CD8-positive, alpha-beta memory T cell (primary cell): ENCODE measurements around the gene PRKAA2. TPM values are rescaled to one million over a fixed set of nuclear protein-coding genes. Genes with fewer than 3 reads are reported as not detected.

Source experiments
- CTCF ChIA-PET: fragments of 350-600 bp; sonication (Branson Sonifier 250); formaldehyde crosslinking; loops from one replicate; lab custom pipeline; 2021; ENCODE audit warnings: antibody characterized with exemption; lab: Charles Lee
- POLR2A ChIA-PET: fragments of 350-600 bp; sonication (Branson Sonifier 250); formaldehyde crosslinking; loops from one replicate; lab custom pipeline; 2021; ENCODE audit warnings: antibody characterized with exemption; lab: Charles Lee
- DNase-seq, 5 donors: peaks; one replicate each; pipeline versions ENCODE4 v3.0.0 to v3.0.0-alpha.2; 2020 to 2022; ENCODE audit warnings: mixed read lengths in 1 of 5
- H3K27ac ChIP-seq: one replicate; pipeline ENCODE4 v1.7.0; 2013; ENCODE audit warnings: low read depth, mild to moderate bottlenecking, low read length, moderate library complexity
- H3K27me3 ChIP-seq: 2 replicates; pipeline ENCODE4 v1.7.0; 2013; ENCODE audit warnings: low read length, mild to moderate bottlenecking; ENCODE audit not compliant: insufficient read depth, poor library complexity, severe bottlenecking
- H3K36me3 ChIP-seq: 2 replicates; pipeline ENCODE4 v1.7.0; 2013; ENCODE audit warnings: mild to moderate bottlenecking, low read length, moderate library complexity; ENCODE audit not compliant: insufficient read depth
- H3K4me1 ChIP-seq: 2 replicates; pipeline ENCODE4 v1.7.0; 2013; ENCODE audit warnings: mild to moderate bottlenecking, low read length, moderate library complexity; ENCODE audit not compliant: insufficient read depth
- H3K4me3 ChIP-seq: 2 replicates; pipeline ENCODE4 v1.7.0; 2013; ENCODE audit warnings: mild to moderate bottlenecking, low read length
- H3K9me3 ChIP-seq: 2 replicates; pipeline ENCODE4 v1.7.0; 2013; ENCODE audit warnings: mild to moderate bottlenecking, low read length
- H3K27ac Mint-ChIP-seq, 8 donors: one replicate each; pipeline ENCODE4 v1.8.0; 2020 to 2021; ENCODE audit warnings: mixed read lengths in 8 of 8, mild to moderate bottlenecking in 6 of 8, inconsistent platforms in 3 of 8, moderate library complexity in 3 of 8
- H3K27me3 Mint-ChIP-seq, 2 donors: one replicate each; pipeline ENCODE4 v1.8.0; 2020 to 2021; ENCODE audit warnings: mixed read lengths in 2 of 2, mild to moderate bottlenecking in 1 of 2, moderate library complexity in 1 of 2
- H3K36me3 Mint-ChIP-seq, 3 donors: one replicate each; pipeline ENCODE4 v1.8.0; 2020 to 2021; ENCODE audit warnings: mixed read lengths in 3 of 3, inconsistent platforms in 1 of 3, mild to moderate bottlenecking in 1 of 3
- H3K4me1 Mint-ChIP-seq, 3 donors: one replicate each; pipeline ENCODE4 v1.8.0; 2020 to 2021; ENCODE audit warnings: mixed read lengths in 3 of 3, inconsistent platforms in 1 of 3, mild to moderate bottlenecking in 1 of 3
- H3K4me3 Mint-ChIP-seq, 7 donors: one replicate each; pipeline ENCODE4 v1.8.0; 2020 to 2021; ENCODE audit warnings: mixed read lengths in 7 of 7, mild to moderate bottlenecking in 6 of 7, moderate library complexity in 4 of 7, inconsistent platforms in 2 of 7
- H3K9me3 Mint-ChIP-seq, 5 donors: one replicate each; pipeline ENCODE4 v1.8.0; 2020 to 2022; ENCODE audit warnings: mixed read lengths in 5 of 5, mild to moderate bottlenecking in 3 of 5, moderate library complexity in 2 of 5, inconsistent platforms in 1 of 5
- polyA plus RNA-seq: library from polyadenylated mRNA; unstranded; fragments of 300-500 nt; fragmentation: Illumina TruSeq; gene quantifications from one replicate; pipeline ENCODE4 v1.2.3, GENCODE V29; 2021
- total RNA-seq, 2 experiments: library from RNA; stranded (reverse); gene quantifications; one replicate each; pipeline ENCODE4 v1.2.3, GENCODE V29; 2021

Gene PRKAA2
- total and polyA plus RNA-seq, 3 experiments from 2014 or later = not detected

DNA sequence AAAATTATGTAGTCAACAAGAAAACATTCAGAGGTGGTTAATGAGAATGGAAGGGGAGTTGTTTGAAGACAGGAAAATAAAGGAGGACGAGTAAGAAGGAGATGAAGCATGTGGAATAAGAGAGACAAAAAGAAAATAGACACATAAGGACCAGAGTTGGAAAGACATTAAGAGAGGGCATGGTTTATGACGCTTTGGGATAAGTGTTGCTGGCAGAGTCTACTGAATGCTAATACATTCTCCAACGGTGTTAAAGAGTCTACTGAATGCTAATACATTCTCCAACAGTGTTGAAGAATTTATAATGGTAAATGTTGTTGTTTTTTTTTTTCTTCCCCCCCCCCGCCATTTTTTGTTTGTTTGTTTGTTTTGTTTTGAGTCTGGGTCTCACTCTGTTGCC is 13.1 kb downstream of the PRKAA2 start:
- Mint-ChIP-seq H3K27me3 (no peaks in the 10 kb centered on the region), H3K4me3 (no peak overlapping the region), H3K27ac (peak overlapping the region in 1 of 8 donors; percentile 80), H3K9me3 (peaks cover 0 to 16% (median 11%) of the 10 kb centered on the region in 5 donors), H3K4me1 (no peaks in the 10 kb centered on the region), H3K36me3 (no peaks in the 10 kb centered on the region)
- Histone ChIP-seq H3K36me3 (no peaks in the 10 kb centered on the region), H3K4me3 (no peak overlapping the region), H3K27me3 (no peaks in the 10 kb centered on the region), H3K27ac (no peak overlapping the region), H3K9me3 (no peaks in the 10 kb centered on the region), H3K4me1 (no peaks in the 10 kb centered on the region)
- DNase-seq = no peak
- ChIA-PET CTCF (no interaction called here), POLR2A (no interaction called here)

DNA sequence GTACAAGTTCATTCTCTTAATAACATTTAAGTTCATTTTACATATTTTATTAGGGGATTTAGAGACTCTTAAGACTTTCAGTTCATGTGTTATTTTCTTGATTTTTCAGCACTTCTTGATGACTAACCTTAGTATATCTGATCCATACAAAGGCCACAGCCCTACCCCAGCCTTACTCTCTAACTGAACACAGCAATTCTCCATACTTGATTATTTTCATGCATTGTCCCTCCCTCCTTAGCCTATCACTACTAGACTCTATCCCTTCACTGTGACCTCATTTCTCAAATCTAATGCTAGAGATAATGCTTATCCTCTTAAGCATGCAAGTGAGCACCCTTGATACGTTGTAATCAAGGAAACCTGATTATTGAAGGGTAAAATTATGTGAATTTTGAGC is 15.2 kb downstream of the PRKAA2 start:
- Histone ChIP-seq H3K4me1 (no peaks in the 10 kb centered on the region), H3K27ac (no peak overlapping the region), H3K4me3 (no peak overlapping the region), H3K9me3 (no peaks in the 10 kb centered on the region), H3K36me3 (no peaks in the 10 kb centered on the region), H3K27me3 (no peaks in the 10 kb centered on the region)
- H3K4me1 Mint-ChIP-seq = no peaks in the 10 kb centered on the region
- H3K27ac Mint-ChIP-seq = no peak overlapping the region
- no peaks in the 10 kb centered on the region for H3K27me3 Mint-ChIP-seq
- no peak for DNase-seq
- POLR2A ChIA-PET = no interaction called here
- CTCF ChIA-PET = no interaction called here
- peaks cover 0 to 16% (median 11%) of the 10 kb centered on the region in 5 donors for H3K9me3 Mint-ChIP-seq
- no peak overlapping the region for H3K4me3 Mint-ChIP-seq
- H3K36me3 Mint-ChIP-seq = no peaks in the 10 kb centered on the region

DNA sequence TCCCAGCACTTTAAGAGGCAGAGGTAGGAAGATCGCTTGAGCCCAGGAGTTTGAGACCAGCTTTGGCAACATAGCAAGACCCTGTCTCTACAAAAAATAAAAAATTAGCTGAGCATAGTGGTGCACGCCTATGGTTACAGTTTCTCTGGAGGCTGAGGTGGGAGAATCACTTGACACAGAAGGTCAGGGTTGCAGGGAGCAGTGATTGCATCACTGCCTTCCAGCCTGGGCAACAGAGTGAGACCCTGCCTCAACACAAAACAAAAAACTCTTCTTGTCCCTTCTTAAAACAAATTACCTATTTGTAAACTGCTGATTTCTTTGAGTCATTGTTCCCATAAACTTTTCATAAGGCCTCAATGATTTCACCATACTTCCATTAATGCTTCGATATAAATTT is 18.7 kb downstream of the PRKAA2 start:
- Histone ChIP-seq H3K9me3 (no peaks in the 10 kb centered on the region), H3K27ac (no peak overlapping the region), H3K4me1 (no peaks in the 10 kb centered on the region), H3K36me3 (no peaks in the 10 kb centered on the region), H3K4me3 (no peak overlapping the region), H3K27me3 (no peaks in the 10 kb centered on the region)
- no peaks in the 10 kb centered on the region for H3K36me3 Mint-ChIP-seq
- no peaks in the 10 kb centered on the region for H3K9me3 Mint-ChIP-seq
- no peaks in the 10 kb centered on the region for H3K4me1 Mint-ChIP-seq
- H3K4me3 Mint-ChIP-seq = no peak overlapping the region
- POLR2A ChIA-PET = no interaction called here
- peak overlapping the region in 1 of 8 donors; percentile 21 for H3K27ac Mint-ChIP-seq
- no peaks in the 10 kb centered on the region for H3K27me3 Mint-ChIP-seq
- no peak for DNase-seq
- CTCF ChIA-PET = no interaction called here

DNA sequence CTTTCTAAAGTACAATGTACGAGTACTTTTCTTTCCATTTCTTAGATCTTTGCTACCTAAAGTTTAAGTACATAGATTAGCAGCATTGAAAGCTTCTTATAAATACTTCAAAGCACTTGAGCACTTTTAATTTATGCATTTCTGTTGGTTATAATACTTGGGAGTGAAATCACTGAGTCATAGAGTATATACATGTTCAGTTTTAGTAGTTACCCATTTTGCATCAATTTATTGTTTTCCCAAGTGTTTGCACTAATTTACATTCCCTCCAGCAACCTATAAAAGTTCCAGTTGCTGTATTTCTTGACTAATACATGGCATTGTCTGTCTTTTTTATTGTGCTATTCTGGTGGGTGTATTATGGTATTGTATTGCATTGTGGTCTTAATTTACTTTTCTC is 20.3 kb downstream of the PRKAA2 start:
- CTCF ChIA-PET = no interaction called here

DNA sequence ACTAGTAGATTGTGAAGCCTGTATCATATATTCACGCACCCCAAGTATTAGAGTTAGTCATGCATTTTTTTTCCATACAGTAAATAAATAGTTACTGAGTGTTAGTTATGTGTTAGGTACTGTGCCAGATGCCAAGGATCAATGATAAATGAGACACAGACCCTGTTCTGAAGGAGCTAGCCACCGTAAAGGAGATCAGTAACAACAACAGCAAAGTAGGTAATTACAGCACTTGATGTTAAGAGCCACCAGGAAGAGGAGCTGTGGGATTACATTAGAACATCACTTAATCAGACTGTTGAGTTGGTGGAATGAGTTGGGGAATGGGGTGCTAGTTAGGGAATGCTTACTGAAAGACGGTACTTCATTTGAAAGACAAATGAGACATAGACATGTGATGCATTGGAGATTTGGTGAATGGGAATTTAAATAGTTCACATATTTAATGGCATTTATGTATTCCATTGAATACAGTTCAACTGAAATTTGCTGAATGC is 21.0 kb downstream of the PRKAA2 start:
- no peak overlapping the region for H3K27ac ChIP-seq
- no peaks in the 10 kb centered on the region for H3K36me3 ChIP-seq
- Mint-ChIP-seq H3K9me3 (no peaks in the 10 kb centered on the region), H3K4me1 (no peaks in the 10 kb centered on the region), H3K27ac (peak overlapping the region in 1 of 8 donors; percentile 13), H3K36me3 (no peaks in the 10 kb centered on the region), H3K4me3 (no peak overlapping the region), H3K27me3 (peaks cover 0 to 4% of the 10 kb centered on the region in 2 donors)
- no peaks in the 10 kb centered on the region for H3K27me3 ChIP-seq
- no peak for DNase-seq
- CTCF ChIA-PET = no interaction called here
- H3K9me3 ChIP-seq = no peaks in the 10 kb centered on the region
- POLR2A ChIA-PET = interaction anchor here (0.6 kb wide), 1 partner anchor 1259 kb away, joined by 3 read pairs; no protein-coding TSS in a partner anchor
- H3K4me3 ChIP-seq = no peak overlapping the region
- no peaks in the 10 kb centered on the region for H3K4me1 ChIP-seq

More for the DNA sequence above, 20.3 kb downstream of the PRKAA2 start:
- no peaks in the 10 kb centered on the region for H3K36me3 Mint-ChIP-seq
- Histone ChIP-seq H3K27me3 (no peaks in the 10 kb centered on the region), H3K36me3 (no peaks in the 10 kb centered on the region), H3K9me3 (no peaks in the 10 kb centered on the region), H3K4me1 (no peaks in the 10 kb centered on the region), H3K27ac (no peak overlapping the region), H3K4me3 (no peak overlapping the region)
- H3K4me3 Mint-ChIP-seq = no peak overlapping the region
- no peak for DNase-seq
- no peaks in the 10 kb centered on the region for H3K9me3 Mint-ChIP-seq
- POLR2A ChIA-PET = no interaction called here
- H3K27ac Mint-ChIP-seq = peak overlapping the region in 1 of 8 donors; percentile 33
- peaks cover 0 to 2% of the 10 kb centered on the region in 2 donors for H3K27me3 Mint-ChIP-seq
- no peaks in the 10 kb centered on the region for H3K4me1 Mint-ChIP-seq

DNA sequence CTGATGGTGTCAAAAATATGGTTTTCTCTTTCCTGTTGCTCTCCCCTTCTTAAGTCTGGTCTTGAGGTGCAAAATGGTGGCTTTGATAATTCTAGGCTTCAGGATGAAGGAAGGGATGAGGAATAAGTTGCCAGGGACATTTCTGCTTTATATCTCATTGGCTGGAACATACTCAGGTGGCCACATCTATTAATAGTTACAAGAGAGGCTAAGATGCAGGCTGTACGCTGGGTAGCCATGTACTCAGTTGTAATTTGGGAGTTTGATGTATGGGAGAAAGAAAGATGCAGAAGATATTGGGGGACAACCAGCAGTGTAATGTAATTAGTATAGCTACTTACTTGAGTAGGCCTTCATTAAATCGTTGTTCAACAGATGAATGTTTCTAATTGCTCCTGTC is 25.2 kb downstream of the PRKAA2 start:
- no peaks in the 10 kb centered on the region for H3K36me3 Mint-ChIP-seq
- Histone ChIP-seq H3K4me3 (no peak overlapping the region), H3K36me3 (no peaks in the 10 kb centered on the region), H3K27ac (no peak overlapping the region), H3K9me3 (no peaks in the 10 kb centered on the region), H3K27me3 (no peaks in the 10 kb centered on the region), H3K4me1 (no peaks in the 10 kb centered on the region)
- H3K9me3 Mint-ChIP-seq = peaks cover 0 to 5% (median 0%) of the 10 kb centered on the region in 5 donors
- H3K4me3 Mint-ChIP-seq = no peak overlapping the region
- POLR2A ChIA-PET = no interaction called here
- no peak for DNase-seq
- no peak overlapping the region for H3K27ac Mint-ChIP-seq
- no peaks in the 10 kb centered on the region for H3K4me1 Mint-ChIP-seq
- H3K27me3 Mint-ChIP-seq = peaks cover 0 to 4% of the 10 kb centered on the region in 2 donors
- CTCF ChIA-PET = no interaction called here

DNA sequence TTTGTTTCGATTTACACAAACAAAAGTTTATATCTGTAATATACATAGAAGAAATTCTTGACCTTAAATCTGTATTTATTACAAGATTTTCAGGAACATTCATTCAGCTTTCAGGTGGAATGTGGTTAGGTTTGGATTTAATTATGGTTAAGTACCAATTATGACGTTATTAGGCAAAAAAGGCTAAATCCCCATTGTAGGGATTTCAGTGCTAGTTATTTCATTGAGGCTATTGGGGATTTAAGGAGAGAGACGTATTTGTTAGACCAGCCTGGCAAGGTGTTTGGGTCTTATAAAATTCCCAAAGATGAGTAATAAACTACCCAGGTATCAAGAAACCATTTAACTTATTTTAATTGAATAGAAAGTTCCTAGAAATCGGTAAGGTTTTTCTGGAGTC is 26.0 kb downstream of the PRKAA2 start:
- H3K4me3 Mint-ChIP-seq = no peak overlapping the region
- no peak overlapping the region for H3K27ac Mint-ChIP-seq
- no peaks in the 10 kb centered on the region for H3K4me1 Mint-ChIP-seq
- H3K27me3 Mint-ChIP-seq = peaks cover 0 to 4% of the 10 kb centered on the region in 2 donors
- no peaks in the 10 kb centered on the region for H3K27me3 ChIP-seq
- no peak for DNase-seq
- POLR2A ChIA-PET = no interaction called here
- no peaks in the 10 kb centered on the region for H3K9me3 ChIP-seq
- H3K36me3 ChIP-seq = no peaks in the 10 kb centered on the region
- no peak overlapping the region for H3K4me3 ChIP-seq
- no peak overlapping the region for H3K27ac ChIP-seq
- CTCF ChIA-PET = no interaction called here
- no peaks in the 10 kb centered on the region for H3K4me1 ChIP-seq
- H3K9me3 Mint-ChIP-seq = peaks cover 0 to 5% (median 0%) of the 10 kb centered on the region in 5 donors
- H3K36me3 Mint-ChIP-seq = no peaks in the 10 kb centered on the region

DNA sequence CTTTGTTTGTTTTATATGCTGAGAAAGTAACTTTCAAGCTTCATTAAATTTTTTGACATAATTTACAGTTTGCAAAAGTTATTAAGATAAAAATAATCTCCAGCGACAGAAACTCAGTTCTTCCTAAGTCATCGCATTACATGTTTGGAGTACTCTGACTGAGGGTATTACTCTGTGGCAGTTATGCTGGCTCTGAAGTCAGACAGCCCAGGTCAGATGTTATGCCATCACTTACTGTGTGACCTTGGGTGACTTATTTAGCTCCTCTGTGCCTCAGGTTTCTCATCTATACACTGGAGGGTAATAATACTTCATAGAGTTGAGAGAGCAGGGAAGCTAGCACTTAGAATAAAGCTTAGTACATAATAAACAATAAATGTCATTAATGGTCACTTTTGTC is 26.4 kb downstream of the PRKAA2 start:
- H3K4me1 Mint-ChIP-seq = no peaks in the 10 kb centered on the region
- no peaks in the 10 kb centered on the region for H3K4me1 ChIP-seq
- H3K36me3 ChIP-seq = no peaks in the 10 kb centered on the region
- no peak overlapping the region for H3K4me3 ChIP-seq
- H3K27ac Mint-ChIP-seq = no peak overlapping the region
- H3K9me3 Mint-ChIP-seq = peaks cover 0 to 5% (median 0%) of the 10 kb centered on the region in 5 donors
- H3K36me3 Mint-ChIP-seq = no peaks in the 10 kb centered on the region
- peaks cover 0 to 4% of the 10 kb centered on the region in 2 donors for H3K27me3 Mint-ChIP-seq
- no peak for DNase-seq
- H3K27me3 ChIP-seq = no peaks in the 10 kb centered on the region
- H3K9me3 ChIP-seq = no peaks in the 10 kb centered on the region
- POLR2A ChIA-PET = no interaction called here
- CTCF ChIA-PET = no interaction called here
- H3K27ac ChIP-seq = no peak overlapping the region
- H3K4me3 Mint-ChIP-seq = no peak overlapping the region
